ENCODE measurements around the gene TUBB8B. TPM values are rescaled to one million over a fixed set of nuclear protein-coding genes. Genes with fewer than 3 reads are reported as not detected.
"Not testable (repeated sequence)": the region's sequence is repeated elsewhere in the genome, so short reads cannot be mapped to it uniquely, and the experiment has no call there.

Gene TUBB8B
- total RNA-seq, 1 donor from 2014 or later = not detected

- DNase-seq (ENCODE audit: low read depth) = not testable (repeated sequence)
These were observed 36.6 kb downstream of the TUBB8B start for GRCh38 chr18:12773-13172.

GRCh38 chr18:11383-12274 is 37.8 kb downstream of the TUBB8B start:
- DNase-seq (ENCODE audit: low read depth) = not testable (repeated sequence)

DNA sequence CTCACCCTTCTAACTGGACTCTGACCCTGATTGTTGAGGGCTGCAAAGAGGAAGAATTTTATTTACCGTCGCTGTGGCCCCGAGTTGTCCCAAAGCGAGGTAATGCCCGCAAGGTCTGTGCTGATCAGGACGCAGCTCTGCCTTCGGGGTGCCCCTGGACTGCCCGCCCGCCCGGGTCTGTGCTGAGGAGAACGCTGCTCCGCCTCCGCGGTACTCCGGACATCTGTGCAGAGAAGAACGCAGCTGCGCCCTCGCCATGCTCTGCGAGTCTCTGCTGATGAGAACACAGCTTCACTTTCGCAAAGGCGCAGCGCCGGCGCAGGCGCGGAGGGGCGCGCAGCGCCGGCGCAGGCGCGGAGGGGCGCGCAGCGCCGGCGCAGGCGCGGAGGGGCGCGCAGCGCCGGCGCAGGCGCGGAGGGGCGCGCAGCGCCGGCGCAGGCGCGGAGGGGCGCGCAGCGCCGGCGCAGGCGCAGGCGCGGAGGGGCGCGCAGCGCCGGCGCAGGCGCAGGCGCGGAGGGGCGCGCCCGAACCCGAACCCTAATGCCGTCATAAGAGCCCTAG is 38.7 kb downstream of the TUBB8B start:
- not testable (repeated sequence) for DNase-seq (ENCODE audit: low read depth)

DNA sequence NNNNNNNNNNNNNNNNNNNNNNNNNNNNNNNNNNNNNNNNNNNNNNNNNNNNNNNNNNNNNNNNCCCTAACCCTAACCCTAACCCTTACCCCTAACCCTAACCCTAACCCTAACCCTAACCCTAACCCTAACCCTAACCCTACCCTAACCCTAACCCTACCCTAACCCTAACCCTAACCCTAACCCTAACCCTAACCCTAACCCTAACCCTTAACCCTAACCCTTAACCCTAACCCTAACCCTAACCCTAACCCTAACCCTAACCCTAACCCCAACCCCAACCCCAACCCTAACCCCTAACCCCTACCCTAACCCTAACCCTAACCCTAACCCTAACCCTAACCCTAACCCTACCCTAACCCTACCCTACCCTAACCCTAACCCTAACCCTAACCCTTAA is 39.5 kb downstream of the TUBB8B start:
- DNase-seq (ENCODE audit: low read depth) = not testable (repeated sequence)

Other genes starting within 250 kb of the TUBB8B start
- gene USP14, start 108.9 kb upstream of the TUBB8B start, total RNA-seq = 39.8 and 117 TPM in 2 replicates
- gene THOC1, start 218.4 kb upstream of the TUBB8B start, total RNA-seq = 41.5 and 46.7 TPM in 2 replicates